ENCODE results near the gene UBE2F.

The UBE2F gene

DNA sequence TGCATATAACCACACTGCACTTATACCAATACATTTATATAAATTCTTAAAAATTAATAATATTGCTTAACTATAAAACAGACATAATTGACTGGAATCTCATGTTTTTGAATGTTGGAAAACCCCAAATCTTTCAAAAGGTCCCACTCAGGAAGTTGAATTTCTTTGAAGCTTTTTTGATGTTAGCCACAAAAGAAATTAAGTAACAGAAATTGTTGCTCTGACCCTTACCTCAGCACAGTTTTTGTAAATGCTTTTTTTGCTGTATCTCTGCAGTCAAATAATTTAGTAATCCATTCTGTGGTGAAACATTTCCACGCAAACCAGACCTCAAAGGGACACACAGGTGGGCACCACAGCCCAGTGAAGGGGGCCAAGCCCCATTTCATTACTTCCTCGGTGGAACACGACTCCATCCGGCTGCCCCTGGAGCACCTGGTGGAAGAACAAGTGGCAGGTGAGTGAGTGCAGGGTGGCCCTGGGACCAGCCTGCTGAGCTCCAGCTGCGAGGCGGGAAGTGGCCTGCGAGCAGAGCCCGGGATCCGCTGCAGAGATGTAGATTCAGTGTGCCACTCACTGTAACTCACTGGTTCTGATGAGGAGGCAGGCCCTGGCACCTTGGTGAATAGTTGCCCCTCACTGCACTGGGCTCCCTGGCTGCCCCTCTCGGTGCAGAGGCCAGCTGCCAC, 102.4 kb downstream of the UBE2F start:
- no peak for DNase-seq

GRCh38 chr2:238069877-238070276, 103.1 kb downstream of the UBE2F start:
- no peak for DNase-seq

DNA sequence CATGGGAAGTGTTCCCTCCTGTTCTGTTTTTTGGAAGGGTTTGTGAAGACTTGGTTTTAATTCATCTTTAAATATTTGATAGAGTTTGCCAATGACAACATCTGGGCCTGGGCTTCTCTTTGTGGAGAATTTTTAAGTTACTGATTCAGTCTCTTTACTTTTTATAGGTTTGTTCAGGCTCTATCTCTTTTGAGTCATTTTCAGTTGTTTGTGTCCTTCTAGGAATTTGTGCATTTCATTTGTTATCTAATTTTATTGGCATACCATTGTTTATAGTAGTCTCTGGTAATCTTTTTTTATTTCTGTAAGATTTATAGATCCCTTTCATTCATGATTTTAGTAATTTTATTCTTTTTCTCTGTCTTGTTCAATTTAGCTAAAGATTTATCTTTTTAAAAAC, 108.6 kb downstream of the UBE2F start:
- no peak for DNase-seq

GRCh38 chr2:238077292-238077691, 110.5 kb downstream of the UBE2F start:
- no peak for DNase-seq

- DNase-seq, result no peak
Observed at GRCh38 chr2:238079874-238080327, 113.1 kb downstream of the UBE2F start.

DNA sequence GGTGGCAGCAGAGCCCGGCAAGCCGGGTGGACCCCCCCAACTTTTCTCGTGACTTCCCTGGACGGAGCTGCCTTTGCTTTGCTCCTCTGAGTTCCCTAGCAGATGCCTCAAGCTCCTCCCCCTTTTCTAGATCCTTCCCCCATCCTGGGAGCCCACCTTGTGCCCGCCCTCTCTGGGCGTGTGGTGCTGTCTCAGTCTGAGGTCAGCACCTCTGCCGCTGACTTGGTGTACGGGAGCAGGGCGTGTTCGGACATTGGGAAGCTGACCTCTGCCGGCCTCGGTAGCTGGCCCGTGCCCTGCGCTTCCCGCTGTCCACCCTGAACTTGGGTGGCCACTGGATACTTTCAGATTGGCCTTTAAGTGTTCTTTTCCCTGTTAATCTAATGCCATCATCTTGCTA, 113.7 kb downstream of the UBE2F start:
- no peak for DNase-seq

DNA sequence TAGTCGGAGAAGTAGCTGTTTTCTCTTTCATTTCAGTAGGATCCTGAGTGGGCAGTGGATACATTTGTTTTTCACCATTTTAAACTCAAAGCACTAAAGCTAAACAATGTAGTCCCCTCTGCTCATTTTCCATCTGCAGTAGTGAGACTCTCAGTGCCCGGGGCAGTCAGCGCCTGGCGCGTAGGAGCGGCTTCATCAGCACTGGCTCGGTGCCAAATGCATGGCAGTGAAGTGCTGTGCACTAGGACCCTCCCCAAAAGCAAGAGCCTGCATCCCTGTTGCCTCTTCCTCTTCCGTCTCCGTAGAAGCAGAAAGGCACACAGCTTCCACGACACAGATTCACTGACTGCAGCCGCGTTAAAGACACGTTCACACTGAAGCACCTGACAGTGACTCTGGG, 114.3 kb downstream of the UBE2F start:
- peak in 6 of 56 donors; percentile 1 to 36 (median 22) for DNase-seq

DNA sequence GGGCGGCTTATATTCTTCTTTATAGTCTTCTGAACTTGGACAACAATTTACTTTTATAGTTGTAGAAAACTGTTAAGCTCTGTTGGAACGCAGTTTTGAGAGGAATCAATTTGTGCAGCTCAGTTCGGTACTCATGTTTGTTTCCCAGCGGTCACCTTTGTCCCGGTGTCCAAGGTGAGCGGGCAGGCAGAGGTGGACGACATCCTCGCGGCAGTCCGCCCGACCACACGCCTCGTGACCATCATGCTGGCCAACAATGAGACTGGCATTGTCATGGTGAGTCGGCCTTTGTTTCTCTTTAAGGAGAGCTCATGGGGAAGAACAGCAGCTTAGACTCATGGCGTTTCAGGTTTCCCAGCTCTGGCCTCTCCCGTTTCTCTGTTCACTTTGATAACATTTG, 114.7 kb downstream of the UBE2F start:
- DNase-seq, result peak in 1 of 56 donors; percentile 14

GRCh38 chr2:238082151-238082550, 115.3 kb downstream of the UBE2F start:
- DNase-seq, result no peak

DNA sequence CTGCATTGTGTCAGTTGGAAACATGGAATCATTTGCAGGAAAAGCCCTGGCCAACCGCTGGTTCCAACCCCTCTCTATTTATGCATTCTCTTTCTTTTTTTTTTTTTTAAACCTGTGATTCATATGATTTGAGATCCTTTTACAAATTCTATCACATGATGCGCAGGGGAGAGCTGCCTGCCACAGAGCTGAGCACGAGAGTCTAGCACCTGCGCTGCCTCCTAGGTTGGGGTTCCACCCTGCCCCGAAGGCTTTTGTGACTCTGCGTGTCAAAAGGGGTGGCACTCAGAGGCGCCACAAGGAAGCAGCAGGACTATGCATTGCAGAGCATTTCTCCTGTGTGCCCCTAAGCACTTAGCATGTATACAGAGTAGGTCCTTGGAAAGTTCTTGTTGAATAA, 116.0 kb downstream of the UBE2F start:
- DNase-seq, result no peak

- DNase-seq, result no peak
Observed at GRCh38 chr2:238083919-238084318, 117.1 kb downstream of the UBE2F start.

GRCh38 chr2:238084761-238085160, 117.9 kb downstream of the UBE2F start:
- no peak for DNase-seq

- no peak for DNase-seq
Observed at GRCh38 chr2:238085899-238086298, 119.1 kb downstream of the UBE2F start.

- no peak for DNase-seq
Observed at GRCh38 chr2:238087211-238087610, 120.4 kb downstream of the UBE2F start.

GRCh38 chr2:238090887-238091286, 124.1 kb downstream of the UBE2F start:
- no peak for DNase-seq

DNA sequence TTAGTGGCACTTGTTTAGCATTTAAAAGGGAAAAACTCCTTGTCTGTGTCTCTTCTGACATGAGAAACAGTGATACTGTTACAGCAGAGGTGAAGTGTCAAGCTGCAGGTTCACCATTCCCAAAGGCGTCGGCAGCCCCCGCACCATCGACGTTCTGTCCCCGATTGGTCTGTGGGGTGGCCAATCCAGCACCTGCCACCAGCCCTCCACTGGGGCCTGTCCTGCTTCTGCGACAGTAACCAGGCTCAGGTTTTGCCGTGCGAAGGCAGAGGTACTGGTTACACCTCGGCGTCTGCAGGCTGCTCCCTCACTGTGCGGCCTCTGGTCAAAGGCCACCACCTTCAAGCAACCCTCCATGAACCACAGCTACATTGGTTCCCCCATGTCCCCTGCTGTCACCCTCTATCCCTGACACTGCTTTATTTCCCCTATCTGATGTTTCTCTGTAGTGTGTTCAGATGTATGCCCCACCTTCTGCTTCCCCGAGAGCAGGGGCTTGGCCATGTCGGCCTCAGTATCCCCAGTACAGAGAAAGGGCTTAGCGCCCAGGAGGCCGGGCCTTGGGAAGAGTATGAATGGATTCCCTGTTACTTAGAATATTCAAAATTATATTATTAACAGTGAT, 124.7 kb downstream of the UBE2F start:
- no peak for DNase-seq

Measured in amygdala (tissue), 56 donors.